Left lung (tissue), 10 donors: Measurements from ENCODE around the gene SELENOM. TPM values are rescaled to one million over a fixed set of nuclear protein-coding genes. Genes with fewer than 3 reads are reported as not detected.
A peak's percentile ranks its signal among the peaks of the same experiment; 100 is the strongest.

ENCODE experiments used
- ATAC-seq: fragments of 200-7000 bp; cut with Tn5 transposase; one replicate; pipeline ENCODE4 v1.9.1; 2020; ENCODE audit warnings: moderate library complexity
- DNase-seq, 4 donors: peaks; one replicate each; pipeline ENCODE4 v3.0.0-alpha.2; 2013 to 2020
- H3K27ac ChIP-seq, 2 donors: fragments of 200-600 bp; sonication (generic) in 1 of 2; one replicate each; pipeline versions ENCODE4 v1.5.0 to v1.8.0; 2020 to 2021
- H3K27me3 ChIP-seq, 2 donors: fragments of 200-600 bp; sonication (generic) in 1 of 2; one replicate each; pipeline versions ENCODE4 v1.5.0 to v1.8.0; 2020 to 2021
- H3K36me3 ChIP-seq, 2 donors: fragments of 200-600 bp; sonication (generic) in 1 of 2; one replicate each; pipeline versions ENCODE4 v1.5.0 to v1.8.0; 2020 to 2021
- H3K4me1 ChIP-seq, 2 donors: fragments of 200-600 bp; one replicate each; pipeline ENCODE4 v1.8.0; 2021
- H3K4me3 ChIP-seq, 2 donors: fragments of 200-600 bp; sonication (generic) in 1 of 2; one replicate each; pipeline versions ENCODE4 v1.5.0 to v1.8.0; 2020 to 2021; ENCODE audit warnings: mild to moderate bottlenecking in 1 of 2
- H3K9me3 ChIP-seq, 2 donors: fragments of 200-600 bp; sonication (generic) in 1 of 2; one replicate each; pipeline versions ENCODE4 v1.5.0 to v1.8.0; 2020 to 2021
- CTCF ChIP-seq, 2 donors: fragments of 200-600 bp; sonication (generic) in 1 of 2; IDR thresholded peaks; one replicate each; pipeline versions ENCODE4 v1.5.0 to v1.8.0; 2021; ENCODE audit warnings: antibody characterized with exemption in 2 of 2
- intact Hi-C, 2 donors: fragments of 100-400 bp; cut with DNase I; formaldehyde crosslinking; loops; one replicate each; pipeline versions ENCODE4 v1.11.2 to v1.14.2; 2022
- polyA plus RNA-seq, 6 donors: library from polyadenylated mRNA; unstranded; fragments of 120-200 nt; gene quantifications; one replicate each; pipeline ENCODE4 v1.2.1, GENCODE V29; 2013; ENCODE audit not compliant: insufficient read length in 6 of 6
- total RNA-seq, 2 donors: library from RNA; stranded (reverse); fragmentation: NEBNext Ultra II Directional; extraction: Animal tissue kit (Norgen Biotek cat#: 25700); gene quantifications; one replicate each; pipeline ENCODE4 v1.2.1, GENCODE V29; 2021
- donor health status: DM: no; HTN: yes; CAD: no.
- donor health status: DM: no; HTN: no; CAD: no.

Gene SELENOM
- total and polyA plus RNA-seq, 8 donors: 7.8 to 115 (median 13.7) TPM

GRCh38 chr22:31088233-31088986 lies 19.0 kb downstream of the SELENOM start:
- peaks cover 8 to 26% of the 10 kb centered on the region in 2 donors for H3K4me1 ChIP-seq
- TF ChIP-seq CTCF (IDR thresholded peaks at IDR 0.05): no peak
- no peaks in the 10 kb centered on the region for H3K9me3 ChIP-seq
- ATAC-seq: no peak
- peaks cover 0 to 63% of the 10 kb centered on the region in 2 donors for H3K36me3 ChIP-seq
- intact Hi-C loops: loop anchor here (5.0 to 10.0 kb wide), 3 partner anchors 141 to 324 kb away; no protein-coding TSS in a partner anchor
- no peak overlapping the region for H3K27ac ChIP-seq
- no peak for DNase-seq
- H3K4me3 ChIP-seq: no peak overlapping the region
- no peaks in the 10 kb centered on the region for H3K27me3 ChIP-seq

- Histone ChIP-seq H3K4me1 (peaks cover 14 to 32% of the 10 kb centered on the region in 2 donors), H3K36me3 (peaks cover 0 to 56% of the 10 kb centered on the region in 2 donors), H3K27me3 (no peaks in the 10 kb centered on the region), H3K9me3 (no peaks in the 10 kb centered on the region), H3K27ac (no peak overlapping the region), H3K4me3 (no peak overlapping the region)
- no peak for DNase-seq
- no peak for ATAC-seq
- no peak for TF ChIP-seq CTCF (IDR thresholded peaks at IDR 0.05)
- intact Hi-C loops: loop anchor here (5.0 to 10.0 kb wide), 3 partner anchors 140 to 323 kb away; no protein-coding TSS in a partner anchor
Measured at GRCh38 chr22:31087744-31088215, 19.6 kb downstream of the SELENOM start.

GRCh38 chr22:31086703-31087330 lies 20.6 kb downstream of the SELENOM start:
- H3K9me3 ChIP-seq: no peaks in the 10 kb centered on the region
- DNase-seq (no peak), ATAC-seq (no peak)
- H3K36me3 ChIP-seq: peaks cover 0 to 47% of the 10 kb centered on the region in 2 donors
- H3K4me1 ChIP-seq: peaks cover 14 to 42% of the 10 kb centered on the region in 2 donors
- peak overlapping the region in 1 of 2 donors; percentile 95 for H3K27ac ChIP-seq
- no peak overlapping the region for H3K4me3 ChIP-seq
- TF ChIP-seq CTCF (IDR thresholded peaks at IDR 0.05): no peak
- intact Hi-C loops: loop anchor here (5.0 to 10.0 kb wide), 3 partner anchors 140 to 322 kb away; no protein-coding TSS in a partner anchor
- H3K27me3 ChIP-seq: no peaks in the 10 kb centered on the region

- Histone ChIP-seq H3K36me3 (peaks cover 0 to 38% of the 10 kb centered on the region in 2 donors), H3K27me3 (no peaks in the 10 kb centered on the region), H3K9me3 (no peaks in the 10 kb centered on the region), H3K4me1 (peaks cover 14 to 50% of the 10 kb centered on the region in 2 donors), H3K4me3 (peak overlapping the region in 1 of 2 donors; percentile 77), H3K27ac (peak overlapping the region; percentile 90 to 95)
- intact Hi-C loops: loop anchor here (5.0 to 10.0 kb wide), 3 partner anchors 139 to 321 kb away; no protein-coding TSS in a partner anchor
- ATAC-seq (no peak), DNase-seq (no peak)
- no peak for TF ChIP-seq CTCF (IDR thresholded peaks at IDR 0.05)
Measured at GRCh38 chr22:31085928-31086327, 21.4 kb downstream of the SELENOM start.

GRCh38 chr22:31085493-31085824 lies 21.9 kb downstream of the SELENOM start:
- intact Hi-C loops: loop anchor here (5.0 to 10.0 kb wide), 3 partner anchors 138 to 321 kb away; no protein-coding TSS in a partner anchor
- Histone ChIP-seq H3K36me3 (peaks cover 0 to 33% of the 10 kb centered on the region in 2 donors), H3K4me1 (peaks cover 15 to 53% of the 10 kb centered on the region in 2 donors), H3K4me3 (peak overlapping the region; percentile 70 to 77), H3K27me3 (no peaks in the 10 kb centered on the region), H3K27ac (peak overlapping the region; percentile 90 to 95), H3K9me3 (no peaks in the 10 kb centered on the region)
- DNase-seq (no peak), ATAC-seq (no peak)
- peak; percentile 6 to 15 for TF ChIP-seq CTCF (IDR thresholded peaks at IDR 0.05)
